ENCODE results near the gene DVL1. TPM values are rescaled to one million over a fixed set of nuclear protein-coding genes. Genes with fewer than 3 reads are reported as not detected.

DVL1 gene
- total RNA-seq, 2 donors from 2014 or later: 66.2 to 101 TPM

DNA sequence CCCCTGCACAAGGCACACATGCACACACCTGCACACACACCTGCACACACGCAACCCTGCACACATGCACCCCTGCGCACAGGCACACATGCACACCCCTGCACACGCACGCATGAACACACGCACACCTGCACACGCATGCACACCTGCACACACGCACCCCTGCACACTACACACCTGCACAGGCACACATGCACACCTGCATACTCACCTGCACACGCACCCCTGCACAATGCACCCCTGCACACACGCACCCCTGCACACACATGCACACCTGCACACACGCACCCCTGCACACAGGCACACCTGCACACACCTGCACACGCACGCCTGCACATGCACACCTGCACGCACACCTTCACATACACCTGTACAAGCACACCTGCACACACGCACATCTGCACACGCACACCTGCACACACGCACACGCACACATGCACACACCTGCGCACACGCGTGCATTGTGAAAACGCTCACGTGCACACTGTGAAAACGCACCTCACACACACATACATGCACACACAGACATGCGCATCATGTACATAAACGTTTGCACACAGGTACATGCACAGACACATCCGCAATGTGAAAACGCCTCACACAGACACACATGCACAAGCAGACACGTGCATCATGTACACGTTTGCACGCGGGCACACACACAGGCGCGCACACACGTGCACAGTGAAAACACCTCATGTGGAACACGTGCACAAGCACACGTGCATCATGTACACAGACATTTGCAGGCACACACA lies 8.2 kb downstream of the DVL1 start:
- ATAC-seq (ENCODE audit: insufficient number of reproducible peaks, low FRiP score, low read depth) (no peak), DNase-seq (ENCODE audit: low spot score) (no peak)
- Histone ChIP-seq H3K27me3 (replicated peaks; ENCODE audit: insufficient read depth) (no peaks in the 10 kb centered on the region), H3K4me1 (ENCODE audit: control insufficient read depth in 1 of 2, low read depth in 2 of 2) (peaks cover 6 to 16% of the 10 kb centered on the region in 2 donors), H3K9me3 (no peaks in the 10 kb centered on the region), H3K36me3 (peaks cover 10% of the 10 kb centered on the region), H3K4me3 (no peak overlapping the region), H3K27ac (no peak overlapping the region)
- TF ChIP-seq, protein P1, sequence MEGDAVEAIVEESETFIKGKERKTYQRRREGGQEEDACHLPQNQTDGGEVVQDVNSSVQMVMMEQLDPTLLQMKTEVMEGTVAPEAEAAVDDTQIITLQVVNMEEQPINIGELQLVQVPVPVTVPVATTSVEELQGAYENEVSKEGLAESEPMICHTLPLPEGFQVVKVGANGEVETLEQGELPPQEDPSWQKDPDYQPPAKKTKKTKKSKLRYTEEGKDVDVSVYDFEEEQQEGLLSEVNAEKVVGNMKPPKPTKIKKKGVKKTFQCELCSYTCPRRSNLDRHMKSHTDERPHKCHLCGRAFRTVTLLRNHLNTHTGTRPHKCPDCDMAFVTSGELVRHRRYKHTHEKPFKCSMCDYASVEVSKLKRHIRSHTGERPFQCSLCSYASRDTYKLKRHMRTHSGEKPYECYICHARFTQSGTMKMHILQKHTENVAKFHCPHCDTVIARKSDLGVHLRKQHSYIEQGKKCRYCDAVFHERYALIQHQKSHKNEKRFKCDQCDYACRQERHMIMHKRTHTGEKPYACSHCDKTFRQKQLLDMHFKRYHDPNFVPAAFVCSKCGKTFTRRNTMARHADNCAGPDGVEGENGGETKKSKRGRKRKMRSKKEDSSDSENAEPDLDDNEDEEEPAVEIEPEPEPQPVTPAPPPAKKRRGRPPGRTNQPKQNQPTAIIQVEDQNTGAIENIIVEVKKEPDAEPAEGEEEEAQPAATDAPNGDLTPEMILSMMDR (IDR thresholded peaks at IDR 0.05): no peak

DNA sequence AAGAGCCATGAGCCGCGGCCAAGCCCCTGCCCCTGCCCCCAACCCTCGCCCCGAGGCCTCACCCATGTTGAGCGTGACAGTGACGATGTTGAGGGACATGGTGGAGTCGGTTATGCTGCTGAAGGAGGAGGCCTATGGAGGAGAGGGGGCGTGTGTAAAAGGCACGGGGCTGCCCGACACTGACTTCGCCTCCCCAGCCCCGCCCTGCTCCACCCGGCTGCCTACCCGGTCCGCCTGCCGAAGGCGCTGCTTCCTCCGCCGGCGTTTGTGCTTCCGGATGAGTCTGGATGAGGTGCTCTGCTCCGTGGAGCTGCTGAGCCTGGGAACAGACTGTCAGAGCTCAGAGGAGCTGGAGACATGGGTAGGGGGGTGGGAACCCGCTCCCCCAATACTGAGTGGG lies 9.0 kb downstream of the DVL1 start:
- no peaks in the 10 kb centered on the region for H3K27me3 ChIP-seq (replicated peaks; ENCODE audit: insufficient read depth)
- no peak for ATAC-seq (ENCODE audit: insufficient number of reproducible peaks, low FRiP score, low read depth)
- H3K4me3 ChIP-seq: no peak overlapping the region
- H3K36me3 ChIP-seq: peaks cover 10% of the 10 kb centered on the region
- TF ChIP-seq, protein P1 (IDR thresholded peaks at IDR 0.05): no peak
- peaks cover under 1 to 8% of the 10 kb centered on the region in 2 donors for H3K4me1 ChIP-seq (ENCODE audit: control insufficient read depth in 1 of 2, low read depth in 2 of 2)
- H3K27ac ChIP-seq: no peak overlapping the region
- no peak for DNase-seq (ENCODE audit: low spot score)
- no peaks in the 10 kb centered on the region for H3K9me3 ChIP-seq

DNA sequence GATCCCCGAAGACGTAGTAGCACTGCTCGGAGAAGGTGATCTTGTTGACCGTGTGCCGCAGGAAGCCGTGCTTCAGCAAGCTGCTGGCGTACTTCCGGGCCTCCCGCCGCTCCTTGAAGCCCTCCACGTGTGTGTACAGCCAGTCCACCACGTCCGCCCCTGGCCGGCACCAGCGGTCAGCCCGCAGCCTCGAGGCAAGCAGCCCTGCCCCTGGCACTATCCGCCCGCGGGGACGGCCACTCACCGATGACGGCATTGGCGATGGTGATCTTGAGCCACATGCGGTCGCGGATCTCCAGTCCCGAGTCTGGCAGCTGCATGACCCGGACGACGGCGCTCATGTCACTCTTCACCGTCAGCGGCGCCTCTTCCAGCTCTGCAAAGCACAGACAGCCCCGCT lies 10.9 kb downstream of the DVL1 start:
- ATAC-seq (ENCODE audit: insufficient number of reproducible peaks, low FRiP score, low read depth) (no peak), DNase-seq (ENCODE audit: low spot score) (no peak)
- no peaks in the 10 kb centered on the region for H3K4me1 ChIP-seq (ENCODE audit: control insufficient read depth in 1 of 2, low read depth in 2 of 2)
- no peak overlapping the region for H3K27ac ChIP-seq
- H3K27me3 ChIP-seq (replicated peaks; ENCODE audit: insufficient read depth): no peaks in the 10 kb centered on the region
- H3K4me3 ChIP-seq: no peak overlapping the region
- peaks cover 10% of the 10 kb centered on the region for H3K36me3 ChIP-seq
- H3K9me3 ChIP-seq: no peaks in the 10 kb centered on the region
- TF ChIP-seq, protein P1 (IDR thresholded peaks at IDR 0.05): no peak

DNA sequence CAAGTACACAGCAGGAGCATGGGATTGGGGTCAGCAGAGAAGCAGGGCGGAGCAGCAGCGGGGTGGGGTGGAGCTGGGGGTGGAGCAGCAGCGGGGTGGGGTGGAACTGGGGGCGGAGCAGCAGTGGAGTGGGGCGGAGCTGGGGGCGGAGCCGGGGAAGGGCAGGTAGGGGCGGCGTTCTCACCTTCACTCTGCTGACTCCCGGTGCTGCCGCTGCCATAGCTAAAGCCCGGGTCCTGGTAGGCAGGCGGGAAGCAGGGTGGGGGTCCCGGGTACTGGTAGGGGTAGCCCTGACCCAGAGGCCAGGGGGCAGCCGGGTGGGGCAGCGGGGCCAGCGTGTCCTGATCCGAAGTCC lies 11.4 kb downstream of the DVL1 start:
- ATAC-seq (ENCODE audit: insufficient number of reproducible peaks, low FRiP score, low read depth): no peak
- Histone ChIP-seq H3K4me1 (ENCODE audit: control insufficient read depth in 1 of 2, low read depth in 2 of 2) (no peaks in the 10 kb centered on the region), H3K27ac (no peak overlapping the region), H3K9me3 (no peaks in the 10 kb centered on the region), H3K4me3 (no peak overlapping the region), H3K36me3 (peaks cover 10% of the 10 kb centered on the region), H3K27me3 (replicated peaks; ENCODE audit: insufficient read depth) (no peaks in the 10 kb centered on the region)
- TF ChIP-seq, protein P1 (IDR thresholded peaks at IDR 0.05): no peak
- DNase-seq (ENCODE audit: low spot score): no peak

DNA sequence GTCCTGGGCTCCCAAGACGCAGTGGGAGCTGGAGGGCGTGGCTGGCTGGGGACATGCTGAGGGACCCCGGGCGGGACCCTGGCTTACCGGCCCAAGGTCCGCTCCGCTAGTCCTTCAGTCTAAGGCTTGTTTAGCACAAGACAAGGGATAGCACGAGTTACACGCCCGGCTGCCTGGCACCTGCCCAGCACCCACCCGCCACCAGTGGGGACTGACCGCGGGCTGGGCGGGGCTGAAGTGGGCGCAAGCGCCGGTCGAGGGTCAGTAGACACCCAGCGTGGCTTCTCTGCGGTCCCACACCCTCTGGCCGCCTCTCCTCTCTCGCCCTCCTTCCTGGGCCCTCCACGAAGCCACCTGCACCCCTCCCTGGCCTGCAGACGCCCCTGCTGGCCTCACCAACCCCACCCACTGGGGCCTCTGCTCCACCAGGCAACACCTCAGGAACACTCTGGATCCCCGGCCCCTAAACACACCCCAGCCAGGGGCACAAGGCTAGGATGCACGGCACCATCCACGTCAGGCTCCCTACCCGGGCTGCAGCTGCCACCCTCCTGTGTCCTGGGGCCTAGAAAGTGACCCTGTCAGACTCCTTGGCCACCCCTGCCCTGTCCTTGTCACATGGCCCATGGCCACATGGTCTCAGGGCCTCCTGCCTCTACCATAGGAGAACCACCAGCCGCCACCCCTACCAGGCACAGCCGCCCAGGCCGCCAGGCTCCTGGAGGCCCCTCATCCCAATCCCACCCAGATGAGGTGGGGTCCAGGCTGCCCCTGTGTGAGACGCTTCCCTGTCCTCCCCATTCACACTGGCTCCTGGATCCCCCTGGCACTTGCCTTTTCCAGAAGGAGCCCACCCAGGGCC lies 12.1 kb downstream of the DVL1 start:
- H3K4me1 ChIP-seq (ENCODE audit: control insufficient read depth in 1 of 2, low read depth in 2 of 2): no peaks in the 10 kb centered on the region
- DNase-seq (ENCODE audit: low spot score) (no peak), ATAC-seq (ENCODE audit: insufficient number of reproducible peaks, low FRiP score, low read depth) (no peak)
- H3K4me3 ChIP-seq: no peak overlapping the region
- peaks cover 10% of the 10 kb centered on the region for H3K36me3 ChIP-seq
- TF ChIP-seq, protein P1 (IDR thresholded peaks at IDR 0.05): no peak
- no peaks in the 10 kb centered on the region for H3K27me3 ChIP-seq (replicated peaks; ENCODE audit: insufficient read depth)
- H3K27ac ChIP-seq: no peak overlapping the region
- H3K9me3 ChIP-seq: no peaks in the 10 kb centered on the region
